ENCODE measurements around the gene NEXN.

Gene NEXN

DNA sequence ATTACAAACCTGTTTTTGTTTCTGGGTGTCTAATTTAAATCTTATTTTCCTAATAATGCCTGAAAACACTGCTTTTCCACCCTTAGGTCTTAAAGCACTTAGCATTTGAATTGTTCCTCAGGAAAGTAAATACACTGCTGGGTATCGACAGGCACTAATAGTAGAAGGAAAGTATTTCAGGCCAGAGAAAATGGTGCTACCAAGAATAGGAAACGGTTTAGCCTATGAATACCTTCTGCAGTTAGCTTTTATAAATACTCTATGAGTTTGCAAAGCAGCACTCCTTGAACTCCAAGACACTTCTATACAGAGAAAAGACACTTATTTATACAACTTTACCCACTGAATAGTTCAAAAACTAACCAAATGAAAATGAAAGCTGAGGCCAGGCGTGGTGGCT lies 83.7 kb downstream of the NEXN start:
- DNase-seq, result no peak

DNA sequence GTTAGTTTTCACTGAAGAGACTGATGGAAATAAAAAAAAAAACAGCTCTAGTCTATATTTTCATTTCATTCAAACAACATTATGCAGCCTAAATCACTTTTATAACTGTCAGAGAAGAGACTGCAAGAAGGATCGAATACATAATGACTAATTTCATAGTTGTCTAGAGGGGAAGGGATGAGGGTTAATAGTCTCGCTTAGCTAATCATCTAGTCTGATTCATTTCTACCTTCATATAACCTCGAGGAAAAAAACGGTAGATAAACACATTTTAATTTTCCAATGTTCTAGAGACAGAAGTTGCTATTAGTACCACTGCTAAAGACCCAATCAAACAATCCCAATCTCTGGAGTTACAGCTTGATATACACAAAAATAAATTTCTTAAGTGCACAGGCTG lies 87.0 kb downstream of the NEXN start:
- DNase-seq, result no peak

DNA sequence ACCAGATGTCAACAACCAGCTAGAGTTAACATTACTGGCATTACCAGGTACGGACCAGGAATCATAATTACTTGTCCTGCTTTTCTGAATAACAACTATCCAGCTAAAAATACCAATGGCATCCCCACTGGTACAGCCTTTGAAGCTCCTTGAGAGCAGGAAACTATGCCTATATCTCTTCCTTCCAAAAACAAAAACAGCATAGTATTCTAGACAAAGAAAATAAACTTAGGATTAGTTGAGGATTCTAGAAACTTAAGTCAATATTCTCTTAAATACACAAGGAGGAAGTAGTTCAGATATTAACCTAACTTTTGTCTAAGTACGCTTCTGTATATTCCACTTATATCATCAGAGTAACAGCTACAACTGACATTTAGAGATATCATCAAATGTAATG lies 87.5 kb downstream of the NEXN start:
- no peak for DNase-seq

DNA sequence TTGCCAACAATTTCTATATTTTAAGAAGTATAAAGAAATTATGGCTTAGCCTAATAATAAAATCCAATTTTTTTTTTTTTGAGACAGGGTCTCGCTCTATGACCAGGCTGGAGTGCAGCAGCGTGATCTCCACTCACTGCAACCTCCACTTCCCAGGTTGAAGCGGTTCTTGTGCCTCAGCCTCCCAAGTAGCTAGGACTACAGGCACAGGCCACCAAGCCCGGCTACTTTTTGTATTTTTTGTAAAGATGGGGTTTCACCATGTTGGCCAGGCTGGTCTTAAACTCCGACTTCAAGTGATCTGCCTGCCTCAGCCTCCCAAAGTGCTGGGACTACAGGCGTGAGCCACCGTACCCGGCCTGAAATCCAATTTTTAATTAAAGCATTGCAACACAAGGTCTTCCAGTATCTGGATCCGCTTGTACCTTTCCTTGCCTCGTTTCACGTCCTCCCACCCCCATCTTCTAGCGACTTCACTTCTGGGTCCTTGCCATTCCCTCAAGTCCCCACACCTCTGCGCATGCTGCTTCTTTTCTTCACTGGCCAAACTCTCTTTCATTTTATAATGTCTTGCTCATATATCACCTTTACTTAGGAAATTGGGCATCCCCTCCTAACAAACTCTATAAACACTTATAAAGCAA lies 88.1 kb downstream of the NEXN start:
- no peak for DNase-seq

DNA sequence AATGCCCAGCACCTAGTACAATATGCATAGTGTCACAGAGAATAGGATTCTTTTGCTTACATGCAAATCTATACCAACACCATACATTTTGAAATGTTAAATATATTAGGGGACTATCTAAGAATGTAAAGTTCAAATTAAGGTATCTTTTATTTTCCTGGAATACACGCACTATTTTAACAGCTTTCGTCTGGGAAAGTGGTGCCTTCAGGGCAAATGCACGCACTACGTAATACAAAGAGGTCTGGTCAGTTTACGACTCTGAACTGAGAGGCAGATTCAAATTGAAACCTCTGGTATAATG lies 89.5 kb downstream of the NEXN start:
- DNase-seq, result no peak

DNA sequence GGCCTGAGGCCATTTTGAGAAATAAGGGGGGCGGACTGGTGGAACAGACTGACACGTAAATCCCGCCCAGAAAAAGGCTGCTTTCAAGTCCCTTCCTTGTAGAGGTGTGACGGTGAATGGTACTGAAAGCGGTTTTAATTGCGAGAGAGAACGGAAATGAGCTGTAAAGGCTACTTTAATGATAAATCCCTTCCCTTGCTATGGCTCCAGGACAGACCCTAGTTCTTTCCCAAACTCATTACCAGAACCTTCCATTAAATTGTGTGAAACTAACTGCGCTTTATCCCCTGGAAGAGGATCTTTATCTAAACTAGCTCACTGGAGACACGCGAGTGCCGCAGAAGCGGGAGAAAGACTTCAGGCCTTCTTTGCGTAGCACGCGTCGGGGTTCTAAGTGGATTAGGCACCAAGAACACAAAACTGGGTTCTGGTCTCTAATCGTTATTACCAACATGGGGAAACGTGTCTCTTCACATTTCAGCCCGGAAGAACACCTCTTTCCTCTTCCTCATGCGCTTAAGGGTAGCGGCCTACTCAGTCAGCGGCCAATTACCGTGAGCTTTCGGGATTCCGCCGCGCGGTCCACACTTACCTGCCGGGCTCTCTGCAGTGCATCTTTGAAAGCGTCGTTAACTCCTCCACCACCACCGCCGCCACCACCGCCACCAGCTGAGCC lies 90.0 kb downstream of the NEXN start:
- DNase-seq, result peak; percentile 59

DNA sequence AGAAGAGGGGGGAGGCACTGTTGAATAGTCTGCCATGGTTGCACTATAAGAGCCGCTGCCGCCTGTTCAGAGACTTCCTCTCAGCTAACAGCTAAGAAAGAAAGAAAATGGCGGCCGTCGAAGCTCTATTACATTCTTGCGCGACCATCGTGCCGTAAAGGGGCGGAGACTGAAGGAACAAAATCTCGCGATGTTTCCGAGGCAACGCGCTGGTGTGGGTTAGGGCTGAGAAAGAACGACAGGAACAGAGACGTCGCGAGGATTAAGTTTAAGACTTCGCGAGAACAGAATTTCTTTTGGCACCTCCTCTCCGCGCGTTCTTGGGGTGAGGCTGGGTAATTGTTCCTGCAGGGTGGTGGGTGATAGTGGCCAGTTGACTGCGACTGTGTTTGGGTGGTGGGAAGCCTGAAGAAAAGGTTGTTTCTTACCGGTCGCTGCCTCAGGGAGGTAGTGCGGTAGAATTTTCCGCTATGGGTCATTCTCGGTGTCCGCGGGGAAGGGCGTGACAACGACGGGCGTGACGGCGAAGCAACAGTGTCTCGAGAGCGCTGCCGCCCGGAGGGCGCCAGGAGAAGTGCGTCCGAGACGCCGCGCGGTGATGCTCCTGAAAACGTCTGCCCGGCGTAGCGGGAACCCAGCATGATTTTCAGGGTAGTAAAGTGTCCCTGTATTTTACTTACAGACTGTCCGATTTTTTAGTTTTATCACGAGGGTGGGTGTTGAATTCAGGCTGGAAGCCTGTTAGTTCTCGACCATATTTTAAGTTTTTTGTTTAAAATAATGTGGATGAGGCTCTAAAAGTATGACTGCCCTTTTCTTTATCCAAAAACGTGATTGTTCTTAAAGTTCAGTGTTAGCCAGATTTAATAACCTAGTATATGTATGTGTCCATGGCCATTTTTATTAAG lies 90.8 kb downstream of the NEXN start, which contains the start of gene FUBP1:
Gene FUBP1 (minus strand): TSS at position 104 of the 908 bp plus-strand sequence. CDS start 68 bp downstream, at position 36.
- peak; percentile 94 for DNase-seq

DNA sequence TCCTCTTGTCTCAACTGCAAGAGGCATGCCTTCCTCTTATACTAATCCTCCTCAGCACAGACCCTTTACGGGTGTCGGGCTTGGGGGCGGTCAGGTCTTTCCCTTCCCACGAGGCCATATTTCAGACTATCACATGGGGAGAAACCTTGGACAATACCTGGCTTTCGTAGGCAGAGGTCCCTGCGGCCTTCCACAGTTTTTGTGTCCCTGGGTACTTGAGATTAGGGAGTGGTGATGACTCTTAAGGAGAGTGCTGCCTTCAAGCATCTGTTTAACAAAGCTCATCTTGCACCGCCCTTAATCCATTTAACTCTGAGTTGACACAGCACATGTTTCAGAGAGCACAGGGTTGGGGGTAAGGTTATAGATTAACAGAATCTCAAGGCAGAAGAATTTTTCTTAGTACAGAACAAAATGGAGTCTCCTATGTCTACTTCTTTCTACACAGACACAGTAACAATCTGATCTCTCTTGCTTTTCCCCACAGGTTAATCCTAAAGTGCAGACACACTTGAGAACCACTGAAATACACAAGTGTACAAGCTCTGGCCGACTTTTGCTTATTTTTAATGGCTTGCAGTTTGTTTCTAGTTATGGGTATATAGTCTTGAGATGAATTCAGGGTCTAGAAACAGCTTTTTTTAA lies 95.0 kb downstream of the NEXN start:
- DNase-seq, result peak; percentile 12

DNA sequence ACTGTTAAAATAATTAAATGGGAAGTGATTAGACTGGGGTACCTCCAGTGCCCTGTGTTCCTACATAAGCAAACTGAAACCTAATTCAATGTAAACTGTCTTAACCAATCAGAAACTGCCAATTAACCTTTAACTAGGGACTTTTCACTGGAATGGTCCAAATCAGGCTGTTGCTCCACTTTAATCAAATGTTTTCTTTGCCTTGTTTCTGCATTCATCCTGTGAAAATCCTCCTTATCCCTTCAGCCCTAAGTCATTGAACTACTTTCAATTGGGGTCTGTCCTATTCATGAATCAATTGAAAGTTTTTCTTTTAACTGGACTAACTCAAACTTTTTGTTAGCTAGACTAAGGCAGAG lies 95.6 kb downstream of the NEXN start:
- DNase-seq, result no peak

DNA sequence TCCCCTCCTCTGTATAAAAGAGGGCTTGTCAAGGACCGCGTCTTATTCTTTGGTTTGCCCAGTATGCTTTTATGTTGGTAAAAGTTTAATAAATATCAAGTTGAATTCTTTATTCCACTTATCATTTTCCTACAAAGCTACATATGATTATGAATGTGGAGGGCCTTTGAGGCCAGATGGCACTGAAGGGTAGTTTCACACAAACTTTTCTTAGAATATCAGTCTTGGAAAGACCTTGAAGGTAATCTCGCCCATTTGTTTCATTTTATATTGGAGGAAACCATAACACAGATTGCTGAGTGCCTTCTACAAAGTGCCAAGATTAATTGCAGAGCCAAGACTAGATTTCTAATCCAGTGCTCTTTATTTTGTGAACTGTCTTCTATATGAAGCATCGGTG lies 96.2 kb downstream of the NEXN start:
- no peak for DNase-seq

DNA sequence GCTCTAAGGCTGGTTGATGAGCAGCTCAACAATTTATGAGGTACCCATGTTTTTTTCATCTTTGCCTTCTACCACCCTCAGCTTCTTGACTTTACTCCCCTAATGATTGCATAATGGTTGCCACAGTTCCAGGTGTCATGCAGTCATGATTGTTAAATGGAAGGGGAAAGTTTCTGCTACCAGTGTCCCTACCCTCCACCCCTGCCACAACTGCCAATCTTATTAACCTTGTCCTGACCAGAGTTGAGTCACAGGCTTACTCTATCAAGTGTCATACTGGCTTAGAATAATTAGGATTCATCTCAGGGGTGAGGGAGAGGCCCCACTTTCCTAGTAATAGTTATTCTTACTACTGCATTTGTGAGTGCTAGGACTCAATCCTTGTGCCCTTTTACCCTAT lies 98.4 kb downstream of the NEXN start:
- no peak for DNase-seq

DNA sequence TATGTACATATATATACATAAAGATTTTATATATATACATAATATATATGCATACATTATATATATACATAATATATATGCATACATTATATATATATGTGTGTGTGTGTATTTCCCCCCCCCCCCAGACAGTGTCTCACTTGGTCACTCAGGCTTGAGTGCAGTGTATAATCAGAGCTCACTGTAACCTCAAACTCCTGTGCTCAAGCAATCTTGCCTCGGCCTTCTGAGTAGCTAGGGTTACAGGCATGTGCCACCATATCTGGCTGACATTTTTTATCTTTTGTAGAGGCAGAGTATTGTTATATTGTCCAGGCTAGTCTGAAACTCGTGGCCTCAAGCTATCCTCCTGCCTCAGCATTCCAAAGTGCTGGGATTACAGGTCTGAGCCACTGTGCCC lies 99.5 kb downstream of the NEXN start:
- DNase-seq, result no peak

DNA sequence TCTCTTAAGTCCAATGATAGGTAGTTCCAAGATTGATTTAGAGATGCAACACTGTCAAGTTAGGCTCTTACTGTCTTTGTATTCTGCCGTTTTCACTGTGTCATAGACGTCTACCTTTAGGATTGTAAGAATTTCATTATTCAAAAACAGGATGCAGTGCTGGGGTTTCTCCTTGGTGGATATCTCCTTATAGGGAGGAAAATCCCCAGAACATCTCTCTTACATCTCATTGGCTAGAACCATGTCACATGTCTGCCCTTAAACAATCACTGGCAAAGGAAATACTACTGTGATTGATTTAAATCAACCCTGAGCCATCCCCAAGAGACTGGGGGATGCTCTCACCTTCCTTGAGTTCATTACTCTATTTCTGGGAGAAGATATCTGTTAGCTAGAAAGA lies 101.3 kb downstream of the NEXN start:
- DNase-seq, result no peak

DNA sequence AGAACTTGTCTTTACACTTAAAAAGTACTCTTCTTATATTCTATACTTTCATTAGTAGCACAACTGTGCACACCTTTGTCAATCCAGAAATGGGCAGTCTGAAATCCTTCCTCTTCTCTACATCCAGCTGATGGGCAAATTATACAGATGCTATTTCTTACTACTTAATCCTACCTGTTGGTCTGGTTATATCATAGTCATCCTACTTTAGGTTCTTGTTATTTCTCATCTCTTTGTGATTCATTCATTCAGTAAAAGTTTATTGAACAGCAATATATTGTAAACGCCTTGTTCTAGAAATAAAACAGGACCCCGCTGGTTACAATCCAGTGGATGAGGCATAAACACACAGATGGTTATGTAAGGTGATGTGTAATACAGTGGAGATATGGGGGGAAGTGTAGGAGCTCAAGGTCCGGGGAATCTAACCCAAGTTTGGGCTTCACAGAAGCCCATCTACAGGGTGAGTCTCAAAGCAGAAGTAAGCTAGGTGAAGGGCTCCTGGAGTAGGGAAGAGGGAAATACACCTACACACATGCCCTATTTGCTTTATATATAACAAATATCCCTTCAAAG lies 102.3 kb downstream of the NEXN start:
- no peak for DNase-seq

DNA sequence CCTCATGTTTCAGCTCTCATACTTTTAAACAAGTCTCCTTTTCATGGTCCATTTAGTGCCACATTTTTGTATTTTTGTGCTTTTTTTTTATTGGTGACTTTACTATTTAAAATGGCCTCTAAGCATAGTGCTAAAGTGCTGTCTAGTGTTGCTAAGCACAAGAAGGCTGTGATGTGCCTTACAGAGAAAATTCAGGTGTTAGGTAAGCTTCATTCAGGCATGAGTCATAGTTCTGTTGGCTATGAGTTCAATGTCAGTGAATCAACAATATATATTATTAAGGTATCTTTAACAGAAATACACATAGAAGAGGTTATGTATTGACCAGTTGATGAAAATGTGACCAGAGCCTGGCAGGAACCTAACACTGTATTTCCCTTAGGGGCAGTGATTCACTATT lies 103.2 kb downstream of the NEXN start:
- no peak for DNase-seq
